ENCODE measurements around the gene CACNB4.
"Not testable (repeated sequence)": the region's sequence is repeated elsewhere in the genome, so short reads cannot be mapped to it uniquely, and the experiment has no call there.

CACNB4 gene

DNA sequence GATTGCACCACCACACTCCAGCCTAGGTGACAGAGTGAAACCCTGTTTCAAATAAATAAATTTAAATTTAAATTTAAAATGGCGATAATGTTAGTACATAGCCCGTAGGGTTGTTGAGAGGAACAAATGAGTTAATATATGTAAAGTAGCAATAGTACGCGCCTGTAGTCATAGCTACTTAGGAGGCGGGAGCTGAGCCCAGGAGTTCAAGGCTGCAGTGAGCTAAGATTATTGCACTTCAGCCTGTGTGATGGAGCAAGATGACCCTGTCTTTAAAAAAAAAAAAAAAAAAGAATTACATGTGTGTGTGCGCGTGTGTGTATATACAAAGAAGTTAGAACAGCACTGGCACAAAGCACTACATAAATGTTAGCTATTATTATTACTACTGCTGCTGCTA is 153.2 kb downstream of the CACNB4 start:
- TF ChIP-seq, protein P1, sequence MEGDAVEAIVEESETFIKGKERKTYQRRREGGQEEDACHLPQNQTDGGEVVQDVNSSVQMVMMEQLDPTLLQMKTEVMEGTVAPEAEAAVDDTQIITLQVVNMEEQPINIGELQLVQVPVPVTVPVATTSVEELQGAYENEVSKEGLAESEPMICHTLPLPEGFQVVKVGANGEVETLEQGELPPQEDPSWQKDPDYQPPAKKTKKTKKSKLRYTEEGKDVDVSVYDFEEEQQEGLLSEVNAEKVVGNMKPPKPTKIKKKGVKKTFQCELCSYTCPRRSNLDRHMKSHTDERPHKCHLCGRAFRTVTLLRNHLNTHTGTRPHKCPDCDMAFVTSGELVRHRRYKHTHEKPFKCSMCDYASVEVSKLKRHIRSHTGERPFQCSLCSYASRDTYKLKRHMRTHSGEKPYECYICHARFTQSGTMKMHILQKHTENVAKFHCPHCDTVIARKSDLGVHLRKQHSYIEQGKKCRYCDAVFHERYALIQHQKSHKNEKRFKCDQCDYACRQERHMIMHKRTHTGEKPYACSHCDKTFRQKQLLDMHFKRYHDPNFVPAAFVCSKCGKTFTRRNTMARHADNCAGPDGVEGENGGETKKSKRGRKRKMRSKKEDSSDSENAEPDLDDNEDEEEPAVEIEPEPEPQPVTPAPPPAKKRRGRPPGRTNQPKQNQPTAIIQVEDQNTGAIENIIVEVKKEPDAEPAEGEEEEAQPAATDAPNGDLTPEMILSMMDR (IDR thresholded peaks at IDR 0.05; ENCODE audit: unreplicated experiment in 3 of 3): no peak
- Mint-ChIP-seq H3K27me3 (ENCODE audit: low read depth) (peaks cover 3% of the 10 kb centered on the region), H3K4me1 (peaks cover 18% of the 10 kb centered on the region), H3K36me3 (ENCODE audit: low read depth) (peaks cover 14% of the 10 kb centered on the region), H3K4me3 (no peak overlapping the region), H3K9me3 (peaks cover 8% of the 10 kb centered on the region), H3K27ac (no peak overlapping the region)

DNA sequence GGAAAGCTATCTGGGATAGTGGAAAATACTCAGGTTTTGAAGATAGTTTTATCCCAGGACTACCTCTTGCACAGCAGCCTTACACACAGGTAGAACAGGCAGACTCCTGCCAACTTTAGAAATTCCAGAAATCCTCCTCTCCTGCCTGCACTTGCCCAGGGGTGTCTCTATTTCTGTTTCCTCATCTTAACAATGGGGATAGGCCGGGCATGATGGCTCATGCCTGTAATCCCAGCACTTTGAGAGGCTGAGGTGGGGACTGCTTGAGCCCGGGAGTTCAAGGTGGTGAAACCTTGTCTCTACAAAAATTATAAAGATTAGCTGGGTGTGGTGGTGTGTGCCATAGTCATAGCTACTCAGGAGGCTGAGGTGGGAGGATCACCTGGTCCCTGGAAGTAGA is 153.7 kb downstream of the CACNB4 start:
- Mint-ChIP-seq H3K9me3 (peaks cover 8% of the 10 kb centered on the region), H3K27ac (no peak overlapping the region), H3K4me3 (no peak overlapping the region), H3K36me3 (ENCODE audit: low read depth) (peaks cover 14% of the 10 kb centered on the region), H3K27me3 (ENCODE audit: low read depth) (peaks cover 3% of the 10 kb centered on the region), H3K4me1 (peaks cover 18% of the 10 kb centered on the region)
- TF ChIP-seq, protein P1 (IDR thresholded peaks at IDR 0.05; ENCODE audit: unreplicated experiment in 3 of 3): no peak

DNA sequence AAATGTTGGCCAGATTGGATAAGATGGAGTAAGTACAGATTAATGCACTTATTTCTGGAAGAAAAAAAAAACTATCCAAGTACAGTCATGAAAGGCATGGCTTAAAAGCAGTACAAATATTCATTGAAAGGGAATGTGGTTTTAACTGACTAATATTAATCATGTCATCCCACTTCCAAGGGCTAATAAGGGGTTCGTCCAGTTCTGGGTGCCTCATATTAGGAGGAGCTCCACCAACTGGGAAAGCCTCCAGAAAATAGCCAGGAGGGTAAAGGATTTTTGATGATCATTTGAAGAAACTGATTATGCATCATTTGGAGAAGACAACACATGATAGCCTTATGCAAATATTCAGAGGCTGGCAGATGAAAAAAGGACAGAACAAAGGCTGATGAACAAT is 155.4 kb downstream of the CACNB4 start:
- Mint-ChIP-seq H3K9me3 (peaks cover 8% of the 10 kb centered on the region), H3K36me3 (ENCODE audit: low read depth) (peaks cover 14% of the 10 kb centered on the region), H3K4me3 (no peak overlapping the region), H3K4me1 (peaks cover 18% of the 10 kb centered on the region), H3K27me3 (ENCODE audit: low read depth) (peaks cover 3% of the 10 kb centered on the region), H3K27ac (no peak overlapping the region)
- TF ChIP-seq, protein P1 (IDR thresholded peaks at IDR 0.05; ENCODE audit: unreplicated experiment in 3 of 3): no peak

DNA sequence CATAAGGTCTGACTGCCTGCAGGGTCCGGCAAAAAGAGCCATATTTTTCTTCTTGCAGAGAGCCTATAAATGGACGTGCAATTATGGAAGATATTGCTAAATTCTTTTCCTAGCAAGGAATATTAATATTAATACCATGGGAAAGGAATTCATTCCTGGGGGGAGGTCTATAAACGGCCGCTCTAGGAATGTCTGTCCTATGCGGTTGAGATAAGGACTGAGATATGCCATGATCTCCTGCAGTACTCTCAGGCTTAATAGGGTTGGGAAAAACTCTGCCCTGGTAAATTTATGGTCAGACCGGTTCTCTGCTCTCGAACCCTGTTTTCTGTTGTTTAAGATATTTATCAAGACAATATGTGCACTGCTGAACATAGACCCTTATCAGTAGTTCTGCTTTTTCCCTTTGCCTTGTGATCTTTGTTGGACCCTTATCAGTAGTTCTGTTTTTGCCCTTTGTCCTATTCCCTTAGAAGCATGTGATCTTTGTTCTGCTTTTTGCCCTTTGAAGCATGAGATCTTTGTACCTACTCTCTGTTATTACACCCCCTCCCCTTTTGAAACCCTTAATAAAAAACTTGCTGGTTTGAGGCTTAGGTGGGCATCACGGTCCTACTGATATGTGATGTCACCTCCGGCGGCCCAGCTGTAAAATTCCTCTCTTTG is 156.2 kb downstream of the CACNB4 start:
- H3K27me3 Mint-ChIP-seq (ENCODE audit: low read depth); H3K9me3 Mint-ChIP-seq; H3K27ac Mint-ChIP-seq; H3K4me3 Mint-ChIP-seq: not testable (repeated sequence)
- H3K4me1 Mint-ChIP-seq: peaks cover 15% of the 10 kb centered on the region
- peaks cover 14% of the 10 kb centered on the region for H3K36me3 Mint-ChIP-seq (ENCODE audit: low read depth)

DNA sequence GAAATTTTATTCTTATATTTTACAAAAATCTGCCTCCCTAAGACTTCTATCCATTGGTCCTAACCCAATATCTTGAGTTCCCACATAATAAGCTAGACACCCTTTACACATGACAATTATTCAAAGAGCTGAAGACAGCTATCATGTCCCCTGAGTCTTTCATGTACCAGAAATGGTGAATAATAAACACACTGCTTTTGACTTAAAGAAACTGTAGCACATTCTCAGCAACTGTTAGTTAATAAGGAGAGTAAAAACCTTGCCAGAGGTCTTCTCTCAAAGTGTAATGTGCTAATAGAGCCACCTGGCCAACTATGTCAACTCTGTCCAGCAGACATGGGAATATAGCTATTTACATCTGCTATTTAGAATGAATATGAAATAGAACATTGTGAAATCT is 160.9 kb downstream of the CACNB4 start:
- Mint-ChIP-seq H3K27ac (no peak overlapping the region), H3K4me1 (no peaks in the 10 kb centered on the region), H3K27me3 (ENCODE audit: low read depth) (peaks cover 3% of the 10 kb centered on the region), H3K9me3 (peaks cover 6% of the 10 kb centered on the region), H3K36me3 (ENCODE audit: low read depth) (peaks cover 9% of the 10 kb centered on the region), H3K4me3 (no peak overlapping the region)
- TF ChIP-seq, protein P1 (IDR thresholded peaks at IDR 0.05; ENCODE audit: unreplicated experiment in 3 of 3): no peak

DNA sequence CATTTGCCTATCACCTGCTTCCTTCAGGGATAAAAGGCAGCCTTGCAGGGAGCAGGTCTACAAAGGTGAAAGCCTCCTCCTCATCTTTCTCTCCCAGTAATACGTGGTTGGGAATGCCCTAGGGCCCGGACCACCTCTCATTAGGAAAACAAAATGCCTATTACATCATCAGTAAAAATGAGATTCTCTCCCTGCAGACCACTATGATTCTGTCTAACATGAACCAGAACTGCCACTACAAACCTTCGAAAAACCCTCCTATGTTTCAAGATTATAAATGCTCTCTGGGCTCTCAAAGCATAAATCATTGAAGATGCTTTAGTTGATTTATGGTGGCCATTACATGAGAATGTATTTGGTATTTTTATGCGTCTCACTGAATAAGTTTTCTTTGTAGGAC is 162.2 kb downstream of the CACNB4 start:
- no peaks in the 10 kb centered on the region for H3K9me3 Mint-ChIP-seq
- H3K4me1 Mint-ChIP-seq: no peaks in the 10 kb centered on the region
- peak overlapping the region in 2 of 3 experiments; percentile 4 to 20 for H3K27ac Mint-ChIP-seq
- no peak overlapping the region for H3K4me3 Mint-ChIP-seq
- H3K27me3 Mint-ChIP-seq (ENCODE audit: low read depth): peaks cover 3% of the 10 kb centered on the region
- peaks cover 2% of the 10 kb centered on the region for H3K36me3 Mint-ChIP-seq (ENCODE audit: low read depth)
- TF ChIP-seq, protein P1 (IDR thresholded peaks at IDR 0.05; ENCODE audit: unreplicated experiment in 3 of 3): no peak
